HL-60 (cell line): ENCODE measurements around the gene IGSF23.

Experiments used
- DNase-seq, 2 experiments: peaks; one replicate each; pipeline ENCODE4 v3.0.0-alpha.2; 2010 to 2020; ENCODE audit warnings: low read depth in 1 of 2, low spot score in 1 of 2
- H3K27ac ChIP-seq: fragments of 250-450 bp; sonication (Bioruptor Pico); replicated peaks from 2 replicates; pipeline ENCODE4 v1.5.1; 2020; ENCODE audit warnings: mild to moderate bottlenecking, moderate library complexity
- H3K27me3 ChIP-seq: fragments of 250-450 bp; sonication (Bioruptor Pico); 2 replicates; pipeline ENCODE4 v1.5.1; 2021; ENCODE audit warnings: mild to moderate bottlenecking, moderate library complexity; ENCODE audit not compliant: insufficient read depth, poor library complexity, severe bottlenecking
- H3K4me3 ChIP-seq: replicated peaks from 2 replicates; pipeline ENCODE4 v1.5.1; 2011; ENCODE audit warnings: mild to moderate bottlenecking, control low read depth, low read length; ENCODE audit not compliant: insufficient read depth
- CTCF ChIP-seq: IDR thresholded peaks from one replicate; pipeline ENCODE4 v1.5.1; 2011; ENCODE audit warnings: low read length, control low read depth, inconsistent platforms; ENCODE audit not compliant: insufficient read depth
- GABPA ChIP-seq: IDR thresholded peaks from 2 replicates; pipeline ENCODE4 v1.6.1; 2012; ENCODE audit warnings: low read depth
- POLR2AphosphoS5 ChIP-seq: IDR thresholded peaks from 2 replicates; pipeline ENCODE4 v1.6.1; 2012; ENCODE audit warnings: low read depth
- REST ChIP-seq: IDR thresholded peaks from 2 replicates; pipeline ENCODE4 v1.6.1; 2012; ENCODE audit warnings: low read depth; ENCODE audit not compliant: insufficient replicate concordance
- SPI1 ChIP-seq: IDR thresholded peaks from 2 replicates; pipeline ENCODE4 v1.6.1; 2012; ENCODE audit warnings: low read depth, mild to moderate bottlenecking, borderline replicate concordance
- long read RNA-seq: library from polyadenylated mRNA; unstranded; transcript quantifications from one replicate; pipeline ENCODE4 v2.0.0, GENCODE V29; 2020

IGSF23 gene
- long read RNA-seq: 0 reads

GRCh38 chr19:44613295-44614178 lies at the start of gene IGSF23:
Gene IGSF23 (plus strand): TSS chr19:44613563. CDS start chr19:44613646, 83 bp downstream.
- TF ChIP-seq POLR2AphosphoS5: no peak
- TF ChIP-seq CTCF: no peak
- no peak for TF ChIP-seq SPI1
- peak within 1 kb of the TSS; percentile 83 for H3K27ac ChIP-seq
- H3K27me3 ChIP-seq: no peaks in the 10 kb centered on the region
- H3K4me3 ChIP-seq: no peak within 1 kb of the TSS
- DNase-seq: no peak

GRCh38 chr19:44566984-44567383 lies 46.4 kb upstream of the IGSF23 start:
- Histone ChIP-seq H3K4me3 (no peak overlapping the region), H3K27me3 (no peaks in the 10 kb centered on the region), H3K27ac (no peak overlapping the region)
- DNase-seq: peak in 1 of 2 experiments; percentile 45
- TF ChIP-seq SPI1 (peak; percentile 35; the same call in 1 of the 2 replicates), GABPA (no peak)

- DNase-seq: no peak
- H3K4me3 ChIP-seq: no peak overlapping the region
- no peaks in the 10 kb centered on the region for H3K27me3 ChIP-seq
- no peak for TF ChIP-seq SPI1
- no peak overlapping the region for H3K27ac ChIP-seq
These were observed 45.6 kb upstream of the IGSF23 start for GRCh38 chr19:44567745-44568144.

- H3K27ac ChIP-seq: no peak overlapping the region
- no peaks in the 10 kb centered on the region for H3K27me3 ChIP-seq
- TF ChIP-seq SPI1: no peak
- no peak for TF ChIP-seq CTCF
- no peak for TF ChIP-seq REST
- no peak for TF ChIP-seq GABPA
- TF ChIP-seq POLR2AphosphoS5: no peak
- no peak for DNase-seq
- no peak overlapping the region for H3K4me3 ChIP-seq
These were observed 42.8 kb upstream of the IGSF23 start for GRCh38 chr19:44570603-44570983.

GRCh38 chr19:44570984-44571684 lies 42.2 kb upstream of the IGSF23 start:
- TF ChIP-seq GABPA: no peak
- TF ChIP-seq SPI1: no peak
- TF ChIP-seq CTCF: peak; percentile 54
- no peak for TF ChIP-seq POLR2AphosphoS5
- peak; percentile 63 to 79 for DNase-seq
- Histone ChIP-seq H3K4me3 (no peak overlapping the region), H3K27me3 (no peaks in the 10 kb centered on the region), H3K27ac (no peak overlapping the region)
